ENCODE data around the gene SMARCA2.

SMARCA2 gene

GRCh38 chr9:2015581-2016407 is 647 bp downstream of the SMARCA2 start:
- DNase-seq (ENCODE audit: low spot score): peak; percentile 8

DNA sequence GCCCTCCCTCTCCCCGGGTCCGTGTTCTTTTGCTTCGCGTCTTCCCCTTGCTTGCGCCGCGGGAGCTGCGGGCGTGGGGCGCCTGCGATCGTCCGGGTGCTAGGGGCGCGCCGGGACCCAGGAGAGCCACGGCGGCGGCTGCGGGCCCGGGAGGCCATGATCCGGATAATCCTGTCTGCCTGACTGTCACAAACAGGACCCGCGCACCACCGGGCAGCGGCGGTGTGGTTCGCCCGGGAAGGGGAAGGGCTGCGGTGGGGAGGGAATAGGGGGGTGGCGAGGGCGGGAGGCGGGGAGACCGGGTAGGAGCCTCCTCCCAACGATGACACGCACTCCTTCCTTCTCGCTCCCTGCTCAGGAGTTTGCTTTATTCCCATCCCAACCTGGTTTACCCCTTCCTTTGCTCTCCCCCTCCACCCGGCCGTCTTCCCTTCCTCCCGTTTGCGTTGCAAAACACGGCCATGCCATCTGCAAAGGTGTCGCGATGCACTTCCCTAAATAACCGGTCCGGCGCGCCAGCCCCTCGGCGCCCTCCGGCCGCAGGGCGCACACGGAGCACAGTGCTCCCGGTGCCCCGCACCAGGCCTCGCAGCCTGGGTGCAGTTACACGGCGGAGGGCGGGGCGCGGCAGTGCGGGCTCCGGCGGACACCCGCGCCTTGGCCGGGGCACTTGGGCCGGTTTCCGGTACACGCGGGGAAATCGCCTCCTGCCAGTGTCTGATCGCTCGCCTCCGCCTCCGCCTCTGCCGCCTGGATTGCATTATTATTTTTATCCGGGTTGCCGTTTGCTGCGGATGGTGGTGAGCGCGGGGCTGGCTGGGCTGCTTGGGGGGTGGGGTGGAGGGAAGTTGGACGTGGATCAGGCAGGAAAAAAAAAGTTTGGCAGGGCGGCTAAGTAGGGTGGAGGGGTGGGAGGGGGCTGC is 1.5 kb downstream of the SMARCA2 start:
- DNase-seq (ENCODE audit: low spot score): peak; percentile 46

DNA sequence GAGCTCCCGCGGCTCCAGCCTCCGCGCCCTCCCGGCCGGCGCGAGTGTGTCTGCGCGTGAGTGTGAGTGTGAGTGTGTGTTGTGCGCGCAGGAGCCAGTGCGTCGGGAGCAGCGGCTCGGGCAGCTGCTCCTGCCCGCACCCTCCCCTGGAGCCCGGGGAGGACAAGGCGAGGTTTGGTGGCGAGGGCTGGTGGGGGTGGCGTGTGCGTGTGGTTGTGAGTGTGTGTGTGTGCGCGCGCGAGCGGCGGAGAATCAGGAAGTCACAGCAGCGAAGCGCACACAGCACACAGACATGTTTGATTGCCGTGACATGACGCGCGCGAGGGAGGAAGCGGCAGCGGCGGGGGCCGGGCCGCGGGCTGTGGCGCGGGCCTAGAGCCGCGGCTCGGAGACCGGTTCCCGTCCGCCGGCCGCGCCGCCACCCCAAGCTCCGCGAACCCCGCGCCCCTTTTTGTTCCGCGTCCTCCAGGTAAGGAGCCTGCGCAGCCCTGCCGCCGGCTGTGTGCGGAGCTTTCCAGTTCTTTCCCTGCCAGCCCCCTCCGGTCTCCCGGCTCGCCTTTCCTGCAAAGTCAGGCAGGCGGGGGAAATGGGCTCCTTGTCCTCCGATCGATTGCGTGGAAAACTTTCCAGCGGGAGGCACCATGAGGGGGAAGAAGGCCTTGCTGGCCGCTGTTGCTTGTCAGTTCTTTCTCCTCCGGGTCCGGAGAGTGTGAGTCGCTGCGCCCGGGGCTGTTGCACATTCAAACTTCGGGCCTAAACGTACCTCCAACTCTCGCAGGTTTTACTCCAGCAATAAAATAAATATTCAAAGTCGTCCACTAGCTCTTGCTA is 2.4 kb downstream of the SMARCA2 start:
- peak; percentile 23 for DNase-seq (ENCODE audit: low spot score)

- DNase-seq (ENCODE audit: low spot score): peak; percentile 7
Measured at GRCh38 chr9:2018162-2018643, 3.1 kb downstream of the SMARCA2 start.

DNA sequence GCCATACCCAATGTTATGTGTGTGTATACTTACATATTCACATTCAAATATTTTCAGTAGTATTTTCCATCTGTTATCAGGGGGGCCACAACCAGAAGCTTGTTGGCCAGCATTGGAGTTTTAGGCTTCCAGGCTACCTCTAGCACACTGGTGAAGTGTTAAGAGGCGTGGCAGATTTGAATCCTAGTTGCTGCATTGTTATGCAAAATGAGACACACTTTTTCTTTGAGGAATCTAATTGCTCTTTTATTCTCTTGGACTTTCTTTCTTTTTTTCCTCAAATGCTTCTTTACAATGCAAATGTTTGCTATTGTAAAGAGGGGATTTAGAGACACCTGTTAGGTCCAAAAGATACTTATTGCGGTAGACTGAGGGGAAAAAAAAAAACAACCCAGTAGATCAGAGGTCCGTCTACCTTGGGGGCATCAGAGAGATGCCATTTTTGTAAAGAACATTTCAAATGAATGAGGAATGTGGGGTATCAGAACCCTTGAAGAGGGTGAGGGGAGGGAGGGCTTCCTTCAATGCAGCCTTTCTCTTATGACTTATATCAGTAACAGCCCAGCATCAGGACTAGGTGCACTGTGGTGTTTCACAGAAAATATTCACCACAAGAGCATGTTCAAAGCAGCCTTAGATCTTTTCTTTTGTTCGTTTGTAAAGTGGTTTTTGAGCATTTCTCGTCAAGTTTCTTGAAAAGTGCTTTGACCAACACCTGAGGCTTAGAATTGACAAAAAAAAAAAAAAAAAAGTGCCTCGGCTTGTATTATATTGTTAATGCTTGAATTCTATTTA is 3.8 kb downstream of the SMARCA2 start:
- DNase-seq (ENCODE audit: low spot score): no peak

DNA sequence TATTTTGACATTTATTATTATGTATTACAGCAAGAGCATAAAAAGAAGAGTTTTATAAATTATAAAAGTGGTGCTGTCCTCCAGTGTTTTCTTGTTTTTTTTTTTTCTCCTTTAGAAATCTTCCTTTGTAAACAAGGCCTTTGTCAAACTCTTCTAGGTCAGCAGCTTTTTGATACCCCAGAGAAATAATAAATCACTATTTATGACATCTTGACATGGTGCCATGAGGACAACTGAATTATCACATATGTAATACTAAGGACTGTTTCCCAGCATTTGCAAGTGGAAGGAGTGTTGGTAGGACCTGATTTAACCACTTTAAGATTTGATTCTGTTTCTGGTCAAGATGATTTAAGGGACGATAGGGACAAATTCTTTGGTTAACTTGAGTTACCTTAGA is 4.6 kb downstream of the SMARCA2 start:
- DNase-seq (ENCODE audit: low spot score): no peak

DNA sequence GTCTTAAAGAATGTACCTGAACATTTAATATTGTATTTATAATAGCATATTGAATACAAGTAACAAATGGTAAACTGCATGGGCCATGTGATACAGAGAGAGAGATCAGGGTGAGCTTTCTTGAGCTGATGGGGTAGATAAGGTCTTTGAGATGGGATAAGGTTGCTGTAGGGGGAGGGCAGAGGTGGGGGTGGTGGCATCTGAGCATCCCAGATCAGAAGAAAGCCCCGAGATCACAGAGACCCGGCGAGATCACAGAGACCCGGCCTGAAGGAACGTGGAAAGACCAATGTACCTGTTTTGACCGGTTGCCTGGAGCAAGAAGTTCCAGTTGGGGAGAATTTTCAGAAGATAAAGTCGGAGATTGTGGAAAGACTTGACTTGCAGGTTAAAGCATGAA is 6.6 kb downstream of the SMARCA2 start:
- no peak for DNase-seq (ENCODE audit: low spot score)

DNA sequence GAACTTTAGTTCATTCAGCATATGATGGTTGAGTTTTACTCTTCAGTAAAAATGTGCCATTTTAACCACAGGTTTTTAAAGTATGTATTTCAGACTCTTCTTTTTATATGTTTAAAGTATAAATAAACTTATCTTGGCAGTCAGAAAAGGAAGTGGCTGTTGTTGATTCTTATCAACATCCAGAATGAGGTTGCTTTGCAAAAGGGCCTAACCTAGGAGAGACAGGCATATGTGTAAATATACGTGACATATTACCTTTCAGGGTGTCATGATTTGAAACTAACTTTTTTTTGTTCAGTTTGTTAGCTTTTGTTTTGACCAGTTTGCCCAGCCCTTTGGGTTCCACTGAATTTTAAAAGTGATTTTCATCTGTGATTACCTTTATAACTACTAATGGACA is 7.4 kb downstream of the SMARCA2 start:
- DNase-seq (ENCODE audit: low spot score): no peak

DNA sequence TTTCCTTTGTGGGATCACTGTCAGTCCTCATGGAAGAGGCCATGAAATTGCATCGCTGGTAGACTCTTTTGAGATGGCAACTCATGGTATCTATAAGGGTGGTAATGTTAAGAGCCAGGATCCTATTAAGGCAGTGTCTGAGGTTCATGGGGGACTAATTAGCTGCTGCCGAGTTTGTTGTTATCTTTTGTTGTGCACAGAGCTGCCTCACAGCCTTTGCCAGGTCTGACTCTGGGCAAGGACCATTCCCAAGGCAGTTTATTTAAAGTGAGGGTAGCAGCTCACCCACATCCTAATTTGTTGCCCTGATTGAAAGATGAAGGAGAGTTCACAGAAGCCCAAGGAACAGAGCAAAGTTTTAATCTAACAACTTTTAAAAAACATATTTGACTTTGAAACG is 7.9 kb downstream of the SMARCA2 start:
- DNase-seq (ENCODE audit: low spot score): no peak

DNA sequence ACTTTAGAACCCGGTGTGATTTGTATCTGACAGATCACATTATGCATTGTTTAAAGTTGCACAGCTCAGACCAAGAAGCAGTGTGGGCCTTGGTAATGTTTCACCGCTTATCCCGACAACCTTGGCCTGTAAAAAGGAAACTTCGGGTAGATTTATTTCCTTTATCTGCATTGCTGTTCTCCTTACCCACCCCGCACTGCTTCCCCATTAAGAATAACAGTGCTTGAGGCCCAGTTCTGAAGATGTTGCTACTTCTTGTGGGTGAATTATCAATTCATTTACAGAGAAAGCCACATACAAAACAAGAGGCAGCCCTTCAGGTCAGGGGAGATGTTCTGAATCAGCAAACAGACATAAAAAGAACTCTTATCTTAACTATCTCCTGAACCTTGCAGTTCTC is 8.4 kb downstream of the SMARCA2 start:
- DNase-seq (ENCODE audit: low spot score): no peak

GRCh38 chr9:2024888-2025782 is 10.0 kb downstream of the SMARCA2 start:
- DNase-seq (ENCODE audit: low spot score): no peak

- no peak for DNase-seq (ENCODE audit: low spot score)
Measured at GRCh38 chr9:2026220-2026997, 11.3 kb downstream of the SMARCA2 start.

DNA sequence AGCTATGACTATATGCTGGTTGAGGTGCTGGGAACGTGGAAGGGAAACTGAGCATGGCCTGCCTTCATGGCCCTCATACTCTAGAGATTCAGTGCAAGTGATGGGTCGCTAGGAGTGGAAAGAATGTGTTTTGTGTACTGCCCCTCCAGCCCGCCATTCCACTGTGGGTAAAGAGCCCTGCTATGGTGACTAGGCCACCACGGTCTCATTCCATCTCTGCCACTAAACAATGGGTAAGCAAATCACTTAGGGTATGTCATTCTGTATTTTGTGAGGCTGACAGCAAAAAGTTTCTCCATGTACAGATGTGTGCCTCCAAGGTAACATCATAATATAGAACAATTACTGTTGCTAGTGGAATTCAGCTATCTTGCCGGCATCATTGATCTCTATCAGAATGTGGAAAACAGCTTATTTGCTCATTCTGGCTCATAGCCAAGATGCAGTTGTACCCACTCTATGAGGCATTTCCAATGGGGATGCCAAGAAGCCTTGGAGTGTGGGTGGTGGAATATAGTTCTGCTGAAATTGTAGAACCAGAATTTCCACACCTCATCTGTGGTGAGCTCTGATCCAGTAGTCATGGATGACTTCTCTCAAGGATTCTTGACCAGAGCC is 12.5 kb downstream of the SMARCA2 start:
- DNase-seq (ENCODE audit: low spot score): no peak

DNA sequence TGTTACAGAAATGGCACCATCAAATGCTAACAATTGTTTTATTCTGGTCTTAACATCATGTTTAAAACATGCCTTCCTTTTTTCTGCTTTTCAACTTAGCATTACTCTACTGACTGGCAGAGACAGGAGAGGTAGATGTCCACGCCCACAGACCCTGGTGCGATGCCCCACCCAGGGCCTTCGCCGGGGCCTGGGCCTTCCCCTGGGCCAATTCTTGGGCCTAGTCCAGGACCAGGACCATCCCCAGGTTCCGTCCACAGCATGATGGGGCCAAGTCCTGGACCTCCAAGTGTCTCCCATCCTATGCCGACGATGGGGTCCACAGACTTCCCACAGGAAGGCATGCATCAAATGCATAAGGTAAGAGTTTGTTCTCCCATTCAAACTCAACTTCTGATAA is 13.7 kb downstream of the SMARCA2 start:
- DNase-seq (ENCODE audit: low spot score): no peak

DNA sequence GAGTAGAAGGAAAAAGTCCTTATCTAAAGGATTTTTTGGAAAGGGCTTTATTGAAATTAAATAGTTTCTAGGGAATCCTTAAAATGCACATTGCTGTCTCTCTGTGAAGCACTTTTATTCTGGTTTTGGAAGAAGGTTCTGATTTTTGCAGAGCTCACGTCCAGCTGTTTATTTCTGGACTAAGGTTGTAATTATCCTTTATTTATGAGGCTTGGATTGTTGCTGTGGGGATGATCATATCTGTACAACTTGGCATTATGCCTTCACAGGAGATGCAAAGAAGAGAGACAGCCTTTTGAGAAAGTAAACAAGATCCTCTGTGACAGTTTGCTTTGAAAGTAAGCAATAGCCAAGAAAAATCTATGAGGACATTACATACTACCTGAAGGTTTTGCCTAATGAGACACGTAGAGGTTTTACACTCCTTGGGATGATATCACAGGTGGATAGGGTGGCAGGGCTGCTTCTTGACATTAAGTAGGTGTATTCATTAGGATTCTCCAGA is 14.6 kb downstream of the SMARCA2 start:
- DNase-seq (ENCODE audit: low spot score): no peak

DNA sequence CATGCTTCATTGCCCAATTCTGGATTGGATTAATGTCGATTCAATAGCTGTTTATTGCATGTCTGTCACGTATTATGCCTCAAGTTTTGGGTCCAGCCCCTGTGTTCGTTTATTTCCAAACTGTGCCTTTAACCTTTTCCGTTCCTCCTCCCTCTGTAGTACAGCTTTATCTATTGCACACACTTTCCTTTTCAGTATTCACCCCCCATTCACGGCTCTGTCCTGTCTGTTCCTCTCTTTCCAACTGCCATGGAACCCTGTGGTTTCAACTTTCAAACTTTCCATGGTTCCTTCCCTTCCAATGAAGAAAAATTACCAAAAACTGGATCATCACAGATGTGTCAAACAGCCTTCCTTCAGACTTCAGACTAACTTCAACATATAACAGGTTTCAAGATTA is 17.1 kb downstream of the SMARCA2 start:
- no peak for DNase-seq (ENCODE audit: low spot score)

DNA sequence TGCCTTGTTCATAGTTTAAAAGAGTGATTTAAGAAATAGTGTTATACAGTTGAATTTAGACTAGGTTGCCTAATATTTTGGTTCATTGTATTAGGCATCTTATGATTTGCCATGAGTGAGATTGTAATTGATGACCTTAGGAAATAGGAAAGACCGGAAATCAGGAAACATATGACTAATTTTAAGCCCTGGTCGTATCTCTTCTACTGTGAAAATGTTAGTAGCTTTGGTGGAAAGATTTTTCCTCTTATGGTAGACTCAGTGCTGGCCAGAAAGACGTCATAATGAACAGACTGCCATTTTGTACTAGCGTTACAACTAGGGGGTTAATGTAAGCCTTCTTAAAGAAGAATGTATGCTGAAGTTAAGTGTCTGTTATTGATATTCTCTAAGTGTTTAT is 21.7 kb downstream of the SMARCA2 start:
- no peak for DNase-seq (ENCODE audit: low spot score)

DNA sequence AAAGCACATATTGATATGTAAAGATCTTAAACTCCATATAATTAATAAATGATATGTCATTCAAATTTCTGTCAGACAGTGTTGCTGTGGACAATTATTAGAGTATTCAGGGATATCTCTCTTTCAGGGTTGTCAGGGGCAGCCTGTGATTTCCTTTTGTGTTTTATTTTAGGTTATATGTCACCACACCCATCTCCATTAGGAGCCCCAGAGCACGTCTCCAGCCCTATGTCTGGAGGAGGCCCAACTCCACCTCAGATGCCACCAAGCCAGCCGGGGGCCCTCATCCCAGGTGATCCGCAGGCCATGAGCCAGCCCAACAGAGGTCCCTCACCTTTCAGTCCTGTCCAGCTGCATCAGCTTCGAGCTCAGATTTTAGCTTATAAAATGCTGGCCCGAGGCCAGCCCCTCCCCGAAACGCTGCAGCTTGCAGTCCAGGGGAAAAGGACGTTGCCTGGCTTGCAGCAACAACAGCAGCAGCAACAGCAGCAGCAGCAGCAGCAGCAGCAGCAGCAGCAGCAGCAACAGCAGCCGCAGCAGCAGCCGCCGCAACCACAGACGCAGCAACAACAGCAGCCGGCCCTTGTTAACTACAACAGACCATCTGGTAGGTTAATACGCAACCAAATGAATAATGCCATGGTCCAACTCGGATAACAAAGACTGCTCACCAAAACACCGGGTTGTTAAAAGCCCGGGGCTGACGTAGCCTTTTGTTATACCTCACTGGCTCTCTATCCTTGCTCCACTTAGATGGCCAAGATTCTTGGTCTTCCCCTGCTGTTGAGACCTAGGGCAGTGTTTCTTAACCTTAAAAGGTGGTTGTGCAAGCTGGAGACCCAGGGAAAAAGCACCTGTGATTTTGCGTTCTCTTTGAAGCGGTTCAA is 24.4 kb downstream of the SMARCA2 start:
- no peak for DNase-seq (ENCODE audit: low spot score)
